GM23338 (cell line): ENCODE data around the gene CDC14B. TPM values are rescaled to one million over a fixed set of nuclear protein-coding genes. Genes with fewer than 3 reads are reported as not detected.

Experiments used
- ATAC-seq: fragments of 200-7000 bp; cut with Tn5 transposase; 3 replicates; pipeline ENCODE4 v1.9.1; 2020
- DNase-seq: peaks from one replicate; pipeline ENCODE4 v3.0.0-alpha.2; 2015; ENCODE audit warnings: low spot score
- H2AFZ ChIP-seq: fragments of 200-600 bp; sonication (generic); 2 replicates; pipeline ENCODE4 v1.8.0; 2016; ENCODE audit warnings: antibody characterized with exemption, mild to moderate bottlenecking, moderate library complexity
- H3F3A ChIP-seq: fragments of 200-600 bp; sonication (generic); replicated peaks from 2 replicates; pipeline ENCODE4 v1.8.0; 2017; ENCODE audit warnings: antibody characterized with exemption, mixed run types, low read depth
- H3K27ac ChIP-seq: fragments of 200-600 bp; sonication (generic); 2 replicates; pipeline ENCODE4 v1.6.1; 2016; ENCODE audit warnings: low read depth
- H3K27me3 ChIP-seq: fragments of 200-600 bp; sonication (generic); 2 replicates; pipeline ENCODE4 v1.8.0; 2016; ENCODE audit warnings: mild to moderate bottlenecking, mixed run types, moderate library complexity; ENCODE audit not compliant: insufficient read depth
- H3K36me3 ChIP-seq: fragments of 200-600 bp; sonication (generic); 2 replicates; pipeline ENCODE4 v1.8.0; 2016; ENCODE audit warnings: mild to moderate bottlenecking; ENCODE audit not compliant: insufficient read depth
- H3K4me1 ChIP-seq: fragments of 200-600 bp; sonication (generic); 2 replicates; pipeline ENCODE4 v1.8.0; 2016; ENCODE audit warnings: mild to moderate bottlenecking, moderate library complexity; ENCODE audit not compliant: insufficient read depth
- H3K4me2 ChIP-seq: fragments of 200-600 bp; sonication (generic); 2 replicates; pipeline ENCODE4 v1.7.1; 2017; ENCODE audit warnings: mixed run types
- H3K4me3 ChIP-seq: fragments of 200-600 bp; sonication (generic); 2 replicates; pipeline ENCODE4 v1.6.1; 2016; ENCODE audit warnings: mixed run types
- H3K79me2 ChIP-seq: fragments of 200-600 bp; sonication (generic); replicated peaks from 2 replicates; pipeline ENCODE4 v1.8.0; 2017; ENCODE audit warnings: mild to moderate bottlenecking; ENCODE audit not compliant: insufficient read depth
- H3K9me2 ChIP-seq: fragments of 200-600 bp; sonication (generic); 2 replicates; pipeline ENCODE4 v1.8.0; 2017; ENCODE audit not compliant: insufficient read depth
- H4K20me1 ChIP-seq: fragments of 200-600 bp; sonication (generic); replicated peaks from 2 replicates; pipeline ENCODE4 v1.8.0; 2017; ENCODE audit warnings: mild to moderate bottlenecking; ENCODE audit not compliant: insufficient read depth
- H3K27ac Mint-ChIP-seq: 2 replicates; pipeline ENCODE4 v1.8.0; 2020; ENCODE audit warnings: inconsistent platforms, mild to moderate bottlenecking, moderate library complexity, mixed read lengths
- H3K27me3 Mint-ChIP-seq: 3 replicates; pipeline ENCODE4 v1.8.0; 2022; ENCODE audit warnings: low read depth, mild to moderate bottlenecking, moderate library complexity, mixed read lengths, inconsistent platforms; ENCODE audit not compliant: insufficient read depth, poor library complexity
- H3K36me3 Mint-ChIP-seq: 3 replicates; pipeline ENCODE4 v1.8.0; 2021; ENCODE audit warnings: low read depth, mild to moderate bottlenecking, inconsistent platforms, moderate library complexity, mixed read lengths
- H3K4me1 Mint-ChIP-seq: 3 replicates; pipeline ENCODE4 v1.8.0; 2020; ENCODE audit warnings: mild to moderate bottlenecking, inconsistent platforms, mixed read lengths
- H3K4me3 Mint-ChIP-seq: 3 replicates; pipeline ENCODE4 v1.8.0; 2021; ENCODE audit warnings: moderate library complexity, mild to moderate bottlenecking, inconsistent platforms, mixed read lengths
- H3K9me3 Mint-ChIP-seq: 3 replicates; pipeline ENCODE4 v1.8.0; 2020; ENCODE audit warnings: moderate library complexity, mild to moderate bottlenecking, inconsistent platforms, mixed read lengths
- CREB1 ChIP-seq: fragments of 250-450 bp; sonication (Bioruptor Pico); IDR thresholded peaks from 2 replicates; pipeline ENCODE4 v1.5.0; 2020; ENCODE audit warnings: low read depth, mild to moderate bottlenecking, moderate library complexity
- CTCF ChIP-seq, 2 experiments: fragments of 200-600 bp in 1 of 2; sonication (generic) in 1 of 2; conservative IDR thresholded peaks; 2 replicates each; pipeline versions ENCODE4 v1.5.1 to v1.6.1; 2016 to 2017; ENCODE audit warnings: antibody characterized with exemption in 2 of 2, low read depth in 2 of 2, mild to moderate bottlenecking in 2 of 2, moderate library complexity in 1 of 2
- EZH2phosphoT487 ChIP-seq: fragments of 200-600 bp; sonication (generic); IDR thresholded peaks from one replicate; pipeline ENCODE4 v1.8.1; 2018; ENCODE audit warnings: antibody characterized with exemption; ENCODE audit not compliant: unreplicated experiment
- JUNB ChIP-seq: IDR thresholded peaks from one replicate; pipeline ENCODE4 v1.6.1; 2016; ENCODE audit warnings: antibody characterized with exemption; ENCODE audit not compliant: unreplicated experiment
- NANOG ChIP-seq: IDR thresholded peaks from 2 replicates; pipeline ENCODE4 v1.6.1; 2016; ENCODE audit warnings: antibody characterized with exemption, borderline replicate concordance
- POLR2AphosphoS5 ChIP-seq: IDR thresholded peaks from 2 replicates; pipeline ENCODE4 v1.6.1; 2016; ENCODE audit warnings: antibody characterized with exemption, low read depth
- ZNF331 ChIP-seq: fragments of 250-450 bp; sonication (Bioruptor Pico); IDR thresholded peaks from 2 replicates; pipeline ENCODE4 v1.5.0; 2020; ENCODE audit warnings: low read depth, mild to moderate bottlenecking, moderate library complexity
- polyA plus RNA-seq: library from polyadenylated mRNA; unstranded; fragments of >200 nt; fragmentation: Nextera tagmentation; extraction: Ambion mirVana; gene quantifications from 2 replicates; pipeline ENCODE4 v1.2.1, GENCODE V29; 2016
- total RNA-seq: library from RNA; depleted of rRNA; stranded (reverse); fragments of >200 nt; shearing (Covaris generic); gene quantifications from 2 replicates; pipeline ENCODE4 v1.2.3, GENCODE V29; 2014
- TF ChIP-seq, protein P1 (sequence below): IDR thresholded peaks from 2 replicates; pipeline ENCODE4 v1.6.1; 2016; ENCODE audit warnings: antibody characterized with exemption
- TF ChIP-seq, protein P2 (sequence below): IDR thresholded peaks from one replicate; pipeline ENCODE4 v1.6.1; 2018; ENCODE audit warnings: antibody characterized with exemption; ENCODE audit not compliant: unreplicated experiment
- TF ChIP-seq, protein P3 (sequence below): fragments of 250-450 bp; sonication (Bioruptor Pico); IDR thresholded peaks from 2 replicates; pipeline ENCODE4 v1.5.0; 2020; ENCODE audit warnings: mild to moderate bottlenecking, moderate library complexity

Gene CDC14B
- total and polyA plus RNA-seq, 2 experiments from 2014 or later: 12.2 to 52.1 TPM

GRCh38 chr9:96522366-96522765, 97.3 kb downstream of the CDC14B start:
- Mint-ChIP-seq H3K36me3 (peaks cover 64% of the 10 kb centered on the region), H3K4me1 (no peaks in the 10 kb centered on the region), H3K27ac (no peak overlapping the region), H3K9me3 (no peaks in the 10 kb centered on the region), H3K27me3 (peaks cover 5% of the 10 kb centered on the region), H3K4me3 (no peak overlapping the region)
- Histone ChIP-seq H3K36me3 (peaks cover 4% of the 10 kb centered on the region; the same call in 1 of the 2 replicates), H3F3A (no peaks in the 10 kb centered on the region), H4K20me1 (no peaks in the 10 kb centered on the region), H3K4me2 (no peak overlapping the region), H3K9me2 (no peaks in the 10 kb centered on the region), H3K79me2 (no peaks in the 10 kb centered on the region), H3K4me1 (no peaks in the 10 kb centered on the region), H3K27ac (no peak overlapping the region), H2AFZ (no peak overlapping the region), H3K4me3 (no peak overlapping the region), H3K27me3 (no peaks in the 10 kb centered on the region)
- DNase-seq (no peak), ATAC-seq (no peak)
- TF ChIP-seq ZNF331 (no peak), POLR2AphosphoS5 (no peak), NANOG (no peak), CTCF (conservative IDR thresholded peaks at IDR 0.05; ENCODE audit: low read depth in 2 of 2) (no peak), CREB1 (no peak), JUNB (no peak), EZH2phosphoT487 (no peak)
- TF ChIP-seq, protein P1, sequence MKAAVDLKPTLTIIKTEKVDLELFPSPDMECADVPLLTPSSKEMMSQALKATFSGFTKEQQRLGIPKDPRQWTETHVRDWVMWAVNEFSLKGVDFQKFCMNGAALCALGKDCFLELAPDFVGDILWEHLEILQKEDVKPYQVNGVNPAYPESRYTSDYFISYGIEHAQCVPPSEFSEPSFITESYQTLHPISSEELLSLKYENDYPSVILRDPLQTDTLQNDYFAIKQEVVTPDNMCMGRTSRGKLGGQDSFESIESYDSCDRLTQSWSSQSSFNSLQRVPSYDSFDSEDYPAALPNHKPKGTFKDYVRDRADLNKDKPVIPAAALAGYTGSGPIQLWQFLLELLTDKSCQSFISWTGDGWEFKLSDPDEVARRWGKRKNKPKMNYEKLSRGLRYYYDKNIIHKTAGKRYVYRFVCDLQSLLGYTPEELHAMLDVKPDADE: no peak
- TF ChIP-seq, protein P2, sequence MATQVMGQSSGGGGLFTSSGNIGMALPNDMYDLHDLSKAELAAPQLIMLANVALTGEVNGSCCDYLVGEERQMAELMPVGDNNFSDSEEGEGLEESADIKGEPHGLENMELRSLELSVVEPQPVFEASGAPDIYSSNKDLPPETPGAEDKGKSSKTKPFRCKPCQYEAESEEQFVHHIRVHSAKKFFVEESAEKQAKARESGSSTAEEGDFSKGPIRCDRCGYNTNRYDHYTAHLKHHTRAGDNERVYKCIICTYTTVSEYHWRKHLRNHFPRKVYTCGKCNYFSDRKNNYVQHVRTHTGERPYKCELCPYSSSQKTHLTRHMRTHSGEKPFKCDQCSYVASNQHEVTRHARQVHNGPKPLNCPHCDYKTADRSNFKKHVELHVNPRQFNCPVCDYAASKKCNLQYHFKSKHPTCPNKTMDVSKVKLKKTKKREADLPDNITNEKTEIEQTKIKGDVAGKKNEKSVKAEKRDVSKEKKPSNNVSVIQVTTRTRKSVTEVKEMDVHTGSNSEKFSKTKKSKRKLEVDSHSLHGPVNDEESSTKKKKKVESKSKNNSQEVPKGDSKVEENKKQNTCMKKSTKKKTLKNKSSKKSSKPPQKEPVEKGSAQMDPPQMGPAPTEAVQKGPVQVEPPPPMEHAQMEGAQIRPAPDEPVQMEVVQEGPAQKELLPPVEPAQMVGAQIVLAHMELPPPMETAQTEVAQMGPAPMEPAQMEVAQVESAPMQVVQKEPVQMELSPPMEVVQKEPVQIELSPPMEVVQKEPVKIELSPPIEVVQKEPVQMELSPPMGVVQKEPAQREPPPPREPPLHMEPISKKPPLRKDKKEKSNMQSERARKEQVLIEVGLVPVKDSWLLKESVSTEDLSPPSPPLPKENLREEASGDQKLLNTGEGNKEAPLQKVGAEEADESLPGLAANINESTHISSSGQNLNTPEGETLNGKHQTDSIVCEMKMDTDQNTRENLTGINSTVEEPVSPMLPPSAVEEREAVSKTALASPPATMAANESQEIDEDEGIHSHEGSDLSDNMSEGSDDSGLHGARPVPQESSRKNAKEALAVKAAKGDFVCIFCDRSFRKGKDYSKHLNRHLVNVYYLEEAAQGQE: no peak
- TF ChIP-seq, protein P3, sequence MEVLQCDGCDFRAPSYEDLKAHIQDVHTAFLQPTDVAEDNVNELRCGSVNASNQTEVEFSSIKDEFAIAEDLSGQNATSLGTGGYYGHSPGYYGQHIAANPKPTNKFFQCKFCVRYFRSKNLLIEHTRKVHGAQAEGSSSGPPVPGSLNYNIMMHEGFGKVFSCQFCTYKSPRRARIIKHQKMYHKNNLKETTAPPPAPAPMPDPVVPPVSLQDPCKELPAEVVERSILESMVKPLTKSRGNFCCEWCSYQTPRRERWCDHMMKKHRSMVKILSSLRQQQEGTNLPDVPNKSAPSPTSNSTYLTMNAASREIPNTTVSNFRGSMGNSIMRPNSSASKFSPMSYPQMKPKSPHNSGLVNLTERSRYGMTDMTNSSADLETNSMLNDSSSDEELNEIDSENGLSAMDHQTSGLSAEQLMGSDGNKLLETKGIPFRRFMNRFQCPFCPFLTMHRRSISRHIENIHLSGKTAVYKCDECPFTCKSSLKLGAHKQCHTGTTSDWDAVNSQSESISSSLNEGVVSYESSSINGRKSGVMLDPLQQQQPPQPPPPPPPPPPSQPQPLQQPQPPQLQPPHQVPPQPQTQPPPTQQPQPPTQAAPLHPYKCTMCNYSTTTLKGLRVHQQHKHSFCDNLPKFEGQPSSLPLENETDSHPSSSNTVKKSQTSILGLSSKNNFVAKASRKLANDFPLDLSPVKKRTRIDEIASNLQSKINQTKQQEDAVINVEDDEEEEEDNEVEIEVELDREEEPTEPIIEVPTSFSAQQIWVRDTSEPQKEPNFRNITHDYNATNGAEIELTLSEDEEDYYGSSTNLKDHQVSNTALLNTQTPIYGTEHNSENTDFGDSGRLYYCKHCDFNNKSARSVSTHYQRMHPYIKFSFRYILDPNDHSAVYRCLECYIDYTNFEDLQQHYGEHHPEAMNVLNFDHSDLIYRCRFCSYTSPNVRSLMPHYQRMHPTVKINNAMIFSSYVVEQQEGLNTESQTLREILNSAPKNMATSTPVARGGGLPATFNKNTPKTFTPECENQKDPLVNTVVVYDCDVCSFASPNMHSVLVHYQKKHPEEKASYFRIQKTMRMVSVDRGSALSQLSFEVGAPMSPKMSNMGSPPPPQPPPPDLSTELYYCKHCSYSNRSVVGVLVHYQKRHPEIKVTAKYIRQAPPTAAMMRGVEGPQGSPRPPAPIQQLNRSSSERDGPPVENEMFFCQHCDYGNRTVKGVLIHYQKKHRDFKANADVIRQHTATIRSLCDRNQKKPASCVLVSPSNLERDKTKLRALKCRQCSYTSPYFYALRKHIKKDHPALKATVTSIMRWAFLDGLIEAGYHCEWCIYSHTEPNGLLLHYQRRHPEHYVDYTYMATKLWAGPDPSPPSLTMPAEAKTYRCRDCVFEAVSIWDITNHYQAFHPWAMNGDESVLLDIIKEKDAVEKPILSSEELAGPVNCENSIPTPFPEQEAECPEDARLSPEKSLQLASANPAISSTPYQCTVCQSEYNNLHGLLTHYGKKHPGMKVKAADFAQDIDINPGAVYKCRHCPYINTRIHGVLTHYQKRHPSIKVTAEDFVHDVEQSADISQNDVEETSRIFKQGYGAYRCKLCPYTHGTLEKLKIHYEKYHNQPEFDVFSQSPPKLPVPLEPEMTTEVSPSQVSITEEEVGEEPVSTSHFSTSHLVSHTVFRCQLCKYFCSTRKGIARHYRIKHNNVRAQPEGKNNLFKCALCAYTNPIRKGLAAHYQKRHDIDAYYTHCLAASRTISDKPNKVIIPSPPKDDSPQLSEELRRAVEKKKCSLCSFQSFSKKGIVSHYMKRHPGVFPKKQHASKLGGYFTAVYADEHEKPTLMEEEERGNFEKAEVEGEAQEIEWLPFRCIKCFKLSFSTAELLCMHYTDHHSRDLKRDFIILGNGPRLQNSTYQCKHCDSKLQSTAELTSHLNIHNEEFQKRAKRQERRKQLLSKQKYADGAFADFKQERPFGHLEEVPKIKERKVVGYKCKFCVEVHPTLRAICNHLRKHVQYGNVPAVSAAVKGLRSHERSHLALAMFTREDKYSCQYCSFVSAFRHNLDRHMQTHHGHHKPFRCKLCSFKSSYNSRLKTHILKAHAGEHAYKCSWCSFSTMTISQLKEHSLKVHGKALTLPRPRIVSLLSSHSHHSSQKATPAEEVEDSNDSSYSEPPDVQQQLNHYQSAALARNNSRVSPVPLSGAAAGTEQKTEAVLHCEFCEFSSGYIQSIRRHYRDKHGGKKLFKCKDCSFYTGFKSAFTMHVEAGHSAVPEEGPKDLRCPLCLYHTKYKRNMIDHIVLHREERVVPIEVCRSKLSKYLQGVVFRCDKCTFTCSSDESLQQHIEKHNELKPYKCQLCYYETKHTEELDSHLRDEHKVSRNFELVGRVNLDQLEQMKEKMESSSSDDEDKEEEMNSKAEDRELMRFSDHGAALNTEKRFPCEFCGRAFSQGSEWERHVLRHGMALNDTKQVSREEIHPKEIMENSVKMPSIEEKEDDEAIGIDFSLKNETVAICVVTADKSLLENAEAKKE (CRISPR knock-in tag): no peak
